Glutamatergic neuron (in vitro differentiated cells): ENCODE data around the gene APOH. TPM values are rescaled to one million over a fixed set of nuclear protein-coding genes. Genes with fewer than 3 reads are reported as not detected.
"Not testable (repeated sequence)": the region's sequence is repeated elsewhere in the genome, so short reads cannot be mapped to it uniquely, and the experiment has no call there.

ENCODE experiments used
- DNase-seq: peaks from one replicate; pipeline ENCODE4 v3.0.0; 2022
- H3K27ac Mint-ChIP-seq: one replicate; pipeline ENCODE4 v1.8.0; 2020; ENCODE audit warnings: mild to moderate bottlenecking, mixed read lengths, inconsistent platforms; ENCODE audit not compliant: unreplicated experiment
- H3K27me3 Mint-ChIP-seq: one replicate; pipeline ENCODE4 v1.8.0; 2020; ENCODE audit warnings: mild to moderate bottlenecking, moderate library complexity, mixed read lengths, inconsistent platforms; ENCODE audit not compliant: unreplicated experiment
- H3K36me3 Mint-ChIP-seq: one replicate; pipeline ENCODE4 v1.8.0; 2020; ENCODE audit warnings: mild to moderate bottlenecking, mixed read lengths, inconsistent platforms; ENCODE audit not compliant: unreplicated experiment
- H3K4me1 Mint-ChIP-seq: one replicate; pipeline ENCODE4 v1.8.0; 2020; ENCODE audit warnings: mild to moderate bottlenecking, low read depth, mixed read lengths, inconsistent platforms; ENCODE audit not compliant: unreplicated experiment
- H3K4me3 Mint-ChIP-seq: one replicate; pipeline ENCODE4 v1.8.0; 2020; ENCODE audit warnings: mild to moderate bottlenecking, mixed read lengths, inconsistent platforms; ENCODE audit not compliant: unreplicated experiment
- H3K9me3 Mint-ChIP-seq: one replicate; pipeline ENCODE4 v1.8.0; 2020; ENCODE audit warnings: mild to moderate bottlenecking, moderate library complexity, mixed read lengths, inconsistent platforms; ENCODE audit not compliant: unreplicated experiment
- CTCF ChIP-seq: fragments of 200-600 bp; sonication (generic); IDR thresholded peaks from one replicate; pipeline ENCODE4 v1.5.0; 2021; ENCODE audit not compliant: partially characterized antibody, unreplicated experiment
- total RNA-seq: library from RNA; stranded (reverse); fragmentation: NEBNext Ultra II Directional; extraction: Animal tissue kit (Norgen Biotek cat#: 25700); gene quantifications from one replicate; pipeline ENCODE4 v1.2.1, GENCODE V29; 2021; ENCODE audit not compliant: unreplicated experiment

The APOH gene
- total RNA-seq, 1 donor from 2014 or later = not detected

GRCh38 chr17:66262767-66263166 is 33.6 kb upstream of the APOH start:
- no peaks in the 10 kb centered on the region for H3K4me1 Mint-ChIP-seq
- no peak for TF ChIP-seq CTCF
- H3K36me3 Mint-ChIP-seq = peaks cover 6% of the 10 kb centered on the region
- H3K27ac Mint-ChIP-seq = no peak overlapping the region
- peaks cover 5% of the 10 kb centered on the region for H3K9me3 Mint-ChIP-seq
- H3K27me3 Mint-ChIP-seq = peaks cover 4% of the 10 kb centered on the region
- no peak overlapping the region for H3K4me3 Mint-ChIP-seq
- DNase-seq = no peak

- Mint-ChIP-seq H3K4me1 (no peaks in the 10 kb centered on the region), H3K36me3 (peaks cover 6% of the 10 kb centered on the region), H3K27me3 (no peaks in the 10 kb centered on the region), H3K9me3 (peaks cover 4% of the 10 kb centered on the region), H3K27ac (no peak overlapping the region), H3K4me3 (no peak overlapping the region)
- DNase-seq = no peak
- no peak for TF ChIP-seq CTCF
Observed at GRCh38 chr17:66260688-66261087, 31.5 kb upstream of the APOH start.

- Mint-ChIP-seq H3K9me3 (peaks cover 4% of the 10 kb centered on the region), H3K4me3 (no peak overlapping the region), H3K27me3 (no peaks in the 10 kb centered on the region), H3K4me1 (no peaks in the 10 kb centered on the region), H3K36me3 (peaks cover 6% of the 10 kb centered on the region), H3K27ac (no peak overlapping the region)
- no peak for DNase-seq
- no peak for TF ChIP-seq CTCF
Observed at GRCh38 chr17:66260275-66260674, 31.1 kb upstream of the APOH start.

GRCh38 chr17:66255527-66255971 is 26.3 kb upstream of the APOH start:
- TF ChIP-seq CTCF = no peak
- no peaks in the 10 kb centered on the region for H3K27me3 Mint-ChIP-seq
- no peak for DNase-seq
- H3K4me1 Mint-ChIP-seq = no peaks in the 10 kb centered on the region
- H3K36me3 Mint-ChIP-seq = no peaks in the 10 kb centered on the region
- no peaks in the 10 kb centered on the region for H3K9me3 Mint-ChIP-seq
- H3K27ac Mint-ChIP-seq = no peak overlapping the region
- H3K4me3 Mint-ChIP-seq = no peak overlapping the region

GRCh38 chr17:66255112-66255511 is 25.9 kb upstream of the APOH start:
- DNase-seq = no peak
- Mint-ChIP-seq H3K9me3 (no peaks in the 10 kb centered on the region), H3K27ac (no peak overlapping the region), H3K27me3 (no peaks in the 10 kb centered on the region), H3K4me1 (no peaks in the 10 kb centered on the region), H3K4me3 (no peak overlapping the region), H3K36me3 (no peaks in the 10 kb centered on the region)
- no peak for TF ChIP-seq CTCF

- H3K27ac Mint-ChIP-seq, H3K27me3 Mint-ChIP-seq, H3K4me3 Mint-ChIP-seq, H3K4me1 Mint-ChIP-seq, H3K9me3 Mint-ChIP-seq, DNase-seq, H3K36me3 Mint-ChIP-seq: not testable (repeated sequence)
Observed at GRCh38 chr17:66253458-66253857, 24.2 kb upstream of the APOH start.
